HepG2 (cell line): Measurements from ENCODE around the gene ECE2. TPM values are rescaled to one million over a fixed set of nuclear protein-coding genes. Genes with fewer than 3 reads are reported as not detected.

ENCODE experiments used
- ARNT2 ChIP-seq: sonication (generic); formaldehyde crosslinking; IDR thresholded peaks from 2 replicates; pipeline ENCODE4 v1.8.0; 2022; ENCODE audit warnings: mild to moderate bottlenecking, low read depth, missing genetic modification reagents, moderate library complexity
- ETV6 ChIP-seq: sonication (generic); formaldehyde crosslinking; conservative IDR thresholded peaks from 2 replicates; pipeline ENCODE4 v1.4.0; 2020; ENCODE audit warnings: missing genetic modification reagents
- GLI4 ChIP-seq: sonication (generic); formaldehyde crosslinking; IDR thresholded peaks from 2 replicates; pipeline ENCODE4 v1.5.1; 2020; ENCODE audit warnings: missing genetic modification reagents, mild to moderate bottlenecking, moderate library complexity, borderline replicate concordance
- KMT2B ChIP-seq: IDR thresholded peaks from 2 replicates; pipeline ENCODE4 v1.6.1; 2016; ENCODE audit warnings: missing genetic modification reagents, missing compliant biosample characterization
- LCORL ChIP-seq, 2 experiments: fragments of 450-650 bp in 1 of 2; sonication (generic) in 1 of 2; formaldehyde crosslinking in 1 of 2; IDR thresholded peaks; 2 replicates each; pipeline versions ENCODE4 v1.5.0 to v1.6.1; 2017 to 2020; ENCODE audit warnings: antibody characterized with exemption in 1 of 2, missing genetic modification reagents in 1 of 2
- MYC ChIP-seq: sonication (generic); formaldehyde crosslinking; IDR thresholded peaks from 2 replicates; pipeline ENCODE4 v1.9.0; 2021; ENCODE audit warnings: missing genetic modification reagents, borderline replicate concordance
- MZF1 ChIP-seq: sonication (generic); formaldehyde crosslinking; IDR thresholded peaks from 2 replicates; pipeline ENCODE4 v1.8.1; 2023; ENCODE audit warnings: mild to moderate bottlenecking, missing genetic modification reagents, borderline replicate concordance
- NFRKB ChIP-seq: fragments of 450-650 bp; IDR thresholded peaks from 2 replicates; pipeline ENCODE4 v1.6.1; 2017
- PHF5A ChIP-seq: IDR thresholded peaks from one replicate; pipeline ENCODE4 v1.6.1; 2018; ENCODE audit warnings: low read depth, missing genetic modification reagents; ENCODE audit not compliant: unreplicated experiment
- PRPF4 ChIP-seq: fragments of 200-400 bp; formaldehyde crosslinking; IDR thresholded peaks from 2 replicates; pipeline ENCODE4 v1.6.1; 2016; ENCODE audit warnings: low read length, low read depth; ENCODE audit not compliant: poor library complexity, severe bottlenecking
- RFXAP ChIP-seq: sonication (generic); formaldehyde crosslinking; IDR thresholded peaks from 2 replicates; pipeline ENCODE4 v1.4.0; 2020; ENCODE audit warnings: missing genetic modification reagents, borderline replicate concordance
- SP2 ChIP-seq: sonication (generic); formaldehyde crosslinking; IDR thresholded peaks from 2 replicates; pipeline ENCODE4 v1.5.1; 2020; ENCODE audit warnings: mild to moderate bottlenecking, missing genetic modification reagents
- THRA ChIP-seq: sonication (generic); formaldehyde crosslinking; IDR thresholded peaks from 2 replicates; pipeline ENCODE4 v1.4.0; 2020; ENCODE audit warnings: missing genetic modification reagents, borderline replicate concordance
- ZBED4 ChIP-seq: sonication (generic); formaldehyde crosslinking; IDR thresholded peaks from 2 replicates; pipeline ENCODE4 v1.4.0; 2020; ENCODE audit warnings: missing genetic modification reagents, borderline replicate concordance
- ZNF44 ChIP-seq: sonication (generic); formaldehyde crosslinking; IDR thresholded peaks from 2 replicates; pipeline ENCODE4 v1.5.1; 2020; ENCODE audit warnings: mild to moderate bottlenecking, missing genetic modification reagents
- ZNF576 ChIP-seq: sonication (generic); formaldehyde crosslinking; IDR thresholded peaks from 2 replicates; pipeline ENCODE4 v1.4.0; 2020; ENCODE audit warnings: mild to moderate bottlenecking, missing genetic modification reagents
- ZNF652 ChIP-seq: IDR thresholded peaks from 2 replicates; pipeline ENCODE4 v1.6.1; 2016; ENCODE audit warnings: low read depth, borderline replicate concordance
- ZNF761 ChIP-seq: sonication (generic); formaldehyde crosslinking; conservative IDR thresholded peaks from 2 replicates; pipeline ENCODE4 v1.4.0; 2020; ENCODE audit warnings: mild to moderate bottlenecking, missing genetic modification reagents
- ZNF773 ChIP-seq: sonication (generic); formaldehyde crosslinking; IDR thresholded peaks from 2 replicates; pipeline ENCODE4 v1.4.0; 2020; ENCODE audit warnings: missing genetic modification reagents, borderline replicate concordance
- polyA plus RNA-seq, 8 experiments: library from polyadenylated mRNA; depleted of rRNA in 3 of 8; stranded (reverse) in 7 of 8; unstranded in 1 of 8; fragments of >200 nt; fragmentation: Illumina TruSeq in 4 of 8; extraction: Trizol in 4 of 8; gene quantifications; 2 replicates each; pipeline versions ENCODE4 v1.2.1 to v1.2.3, GENCODE V29; 2011 to 2016; ENCODE audit warnings: low read depth in 4 of 8, missing spikeins in 1 of 8, mixed read lengths in 1 of 8; ENCODE audit not compliant: insufficient read depth in 1 of 8
- total RNA-seq, 5 experiments: library from RNA; depleted of rRNA; stranded (reverse); fragments of >200 nt; fragmentation: Illumina TruSeq; extraction: Trizol; gene quantifications; 2 replicates each; pipeline ENCODE4 v1.2.3, GENCODE V29; 2016; ENCODE audit warnings: low read depth in 1 of 5
- TF ChIP-seq, protein P1 (sequence below): sonication (generic); formaldehyde crosslinking; IDR thresholded peaks from 2 replicates; pipeline ENCODE4 v1.5.0; 2020; ENCODE audit warnings: mild to moderate bottlenecking, missing genetic modification reagents

Gene ECE2
- total and polyA plus RNA-seq, 2 of the 13 experiments (the other 11 are each of a cell fraction or from before 2014, with no cell fraction given), result not detected

- TF ChIP-seq, protein P1, sequence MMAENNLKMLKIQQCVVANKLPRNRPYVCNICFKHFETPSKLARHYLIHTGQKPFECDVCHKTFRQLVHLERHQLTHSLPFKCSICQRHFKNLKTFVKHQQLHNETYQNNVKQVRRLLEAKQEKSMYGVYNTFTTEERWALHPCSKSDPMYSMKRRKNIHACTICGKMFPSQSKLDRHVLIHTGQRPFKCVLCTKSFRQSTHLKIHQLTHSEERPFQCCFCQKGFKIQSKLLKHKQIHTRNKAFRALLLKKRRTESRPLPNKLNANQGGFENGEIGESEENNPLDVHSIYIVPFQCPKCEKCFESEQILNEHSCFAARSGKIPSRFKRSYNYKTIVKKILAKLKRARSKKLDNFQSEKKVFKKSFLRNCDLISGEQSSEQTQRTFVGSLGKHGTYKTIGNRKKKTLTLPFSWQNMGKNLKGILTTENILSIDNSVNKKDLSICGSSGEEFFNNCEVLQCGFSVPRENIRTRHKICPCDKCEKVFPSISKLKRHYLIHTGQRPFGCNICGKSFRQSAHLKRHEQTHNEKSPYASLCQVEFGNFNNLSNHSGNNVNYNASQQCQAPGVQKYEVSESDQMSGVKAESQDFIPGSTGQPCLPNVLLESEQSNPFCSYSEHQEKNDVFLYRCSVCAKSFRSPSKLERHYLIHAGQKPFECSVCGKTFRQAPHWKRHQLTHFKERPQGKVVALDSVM, result no peak
- peak; percentile 95 for TF ChIP-seq ZBED4 (CRISPR knock-in tag)
- TF ChIP-seq ZNF773 (CRISPR knock-in tag), result 0 out of 2 replicates have a peak, but pooled peaks have one; percentile 79
- TF ChIP-seq ETV6 (CRISPR knock-in tag), result no peak
- TF ChIP-seq MZF1 (CRISPR knock-in tag), result no peak
- TF ChIP-seq ZNF761 (CRISPR knock-in tag), result peak; percentile 96
- no peak for TF ChIP-seq NFRKB
- no peak for TF ChIP-seq ZNF576 (CRISPR knock-in tag)
- peak; percentile 96 for TF ChIP-seq THRA (CRISPR knock-in tag)
- TF ChIP-seq SP2 (CRISPR knock-in tag), result no peak
- no peak for TF ChIP-seq PRPF4
- peak; percentile 52; the same call in 1 of the 2 replicates for TF ChIP-seq LCORL (IDR thresholded peaks at IDR 0.05)
- TF ChIP-seq LCORL (CRISPR knock-in tag; IDR thresholded peaks at IDR 0.05), result peak; percentile 98
- 0 out of 2 replicates have a peak, but pooled peaks have one; percentile 40 for TF ChIP-seq KMT2B
- peak; percentile 78 for TF ChIP-seq PHF5A (CRISPR knock-in tag)
- TF ChIP-seq MYC (CRISPR knock-in tag), result peak; percentile 83
- peak; percentile 46; the same call in 1 of the 2 replicates for TF ChIP-seq ARNT2
- no peak for TF ChIP-seq GLI4 (CRISPR knock-in tag)
- TF ChIP-seq ZNF44 (CRISPR knock-in tag), result 0 out of 2 replicates have a peak, but pooled peaks have one; percentile 47
- peak; percentile 54; the same call in 1 of the 2 replicates for TF ChIP-seq ZNF652 (CRISPR knock-in tag)
- peak; percentile 92; the same call in 1 of the 2 replicates for TF ChIP-seq RFXAP (CRISPR knock-in tag)
These were observed 34.1 kb upstream of the ECE2 start (continued) for GRCh38 chr3:184241447-184242296.
